Osteoblast (primary cell): ENCODE measurements around the gene WSCD1. TPM values are rescaled to one million over a fixed set of nuclear protein-coding genes. Genes with fewer than 3 reads are reported as not detected.

Experiments used
- DNase-seq: peaks from one replicate; pipeline ENCODE4 v3.0.0; 2011; ENCODE audit warnings: low spot score, mixed read lengths; ENCODE audit not compliant: insufficient read length; ENCODE audit errors: missing footprints
- H2AFZ ChIP-seq: 2 replicates; pipeline ENCODE4 v1.6.0; 2011; ENCODE audit warnings: mild to moderate bottlenecking, low read length
- H3K27ac ChIP-seq: 2 replicates; pipeline ENCODE4 v1.5.1; 2011; ENCODE audit warnings: mild to moderate bottlenecking, low read depth, low read length, moderate library complexity
- H3K27me3 ChIP-seq: 2 replicates; pipeline ENCODE4 v1.6.0; 2012; ENCODE audit warnings: mild to moderate bottlenecking, control low read depth, inconsistent platforms, low read length, moderate library complexity; ENCODE audit not compliant: insufficient read depth
- H3K36me3 ChIP-seq: 2 replicates; pipeline ENCODE4 v1.5.1; 2011; ENCODE audit warnings: mild to moderate bottlenecking, low read length, control low read depth, moderate library complexity; ENCODE audit not compliant: insufficient read depth
- H3K4me1 ChIP-seq: 2 replicates; pipeline ENCODE4 v1.5.1; 2011; ENCODE audit warnings: mild to moderate bottlenecking, low read length, control low read depth, moderate library complexity; ENCODE audit not compliant: insufficient read depth
- H3K4me2 ChIP-seq: 2 replicates; pipeline ENCODE4 v1.6.0; 2011; ENCODE audit warnings: mild to moderate bottlenecking, low read length; ENCODE audit not compliant: insufficient read depth
- H3K4me3 ChIP-seq: fragments of 200-600 bp; sonication (generic); 3 replicates; pipeline ENCODE4 v1.5.1; 2012; ENCODE audit warnings: mild to moderate bottlenecking, low read length, inconsistent platforms; ENCODE audit not compliant: insufficient read depth
- H3K79me2 ChIP-seq: 2 replicates; pipeline ENCODE4 v1.6.0; 2012; ENCODE audit warnings: mild to moderate bottlenecking, low read length, control low read depth, inconsistent platforms; ENCODE audit not compliant: insufficient read depth
- H3K9me3 ChIP-seq: 2 replicates; pipeline ENCODE4 v1.5.1; 2011; ENCODE audit warnings: low read depth, low read length, control low read depth
- H4K20me1 ChIP-seq: 2 replicates; pipeline ENCODE4 v1.6.0; 2012; ENCODE audit warnings: mild to moderate bottlenecking, low read length, control low read depth; ENCODE audit not compliant: insufficient read depth
- total RNA-seq: library from RNA; depleted of rRNA; stranded (reverse); fragments of >200 nt; gene quantifications from 2 replicates; pipeline ENCODE4 v1.2.3, GENCODE V29; 2012
- TF ChIP-seq, protein P1 (sequence below): IDR thresholded peaks from 2 replicates; pipeline ENCODE4 v1.5.1; 2011; ENCODE audit warnings: mild to moderate bottlenecking, low read depth, low read length, moderate library complexity; ENCODE audit errors: extremely low read depth

Gene WSCD1
- total RNA-seq, 1 donor = not detected

DNA sequence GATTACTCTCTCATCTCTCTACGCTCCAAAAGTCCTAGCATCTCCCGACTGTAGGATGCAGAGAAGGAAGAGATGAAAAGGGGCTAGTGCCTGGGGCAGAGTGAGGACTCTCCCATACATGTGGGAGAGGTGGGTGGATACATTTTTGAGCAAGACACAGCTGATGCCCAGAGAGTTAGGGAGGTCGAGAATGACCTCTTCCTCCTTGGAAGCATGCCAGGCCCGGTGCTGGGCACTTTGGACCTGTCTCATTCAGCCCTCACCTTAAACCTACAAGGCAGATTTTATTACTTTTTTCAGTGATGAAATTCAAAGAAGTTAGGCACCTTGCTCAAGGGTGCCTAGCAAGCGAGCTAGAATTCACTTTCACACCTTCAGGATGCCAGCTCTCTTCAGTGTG, 38.2 kb downstream of the WSCD1 start:
- H4K20me1 ChIP-seq = no peaks in the 10 kb centered on the region
- no peaks in the 10 kb centered on the region for H3K79me2 ChIP-seq
- no peak overlapping the region for H3K27ac ChIP-seq
- H3K36me3 ChIP-seq = no peaks in the 10 kb centered on the region
- H3K4me3 ChIP-seq = no peak overlapping the region
- DNase-seq = no peak
- TF ChIP-seq, protein P1, sequence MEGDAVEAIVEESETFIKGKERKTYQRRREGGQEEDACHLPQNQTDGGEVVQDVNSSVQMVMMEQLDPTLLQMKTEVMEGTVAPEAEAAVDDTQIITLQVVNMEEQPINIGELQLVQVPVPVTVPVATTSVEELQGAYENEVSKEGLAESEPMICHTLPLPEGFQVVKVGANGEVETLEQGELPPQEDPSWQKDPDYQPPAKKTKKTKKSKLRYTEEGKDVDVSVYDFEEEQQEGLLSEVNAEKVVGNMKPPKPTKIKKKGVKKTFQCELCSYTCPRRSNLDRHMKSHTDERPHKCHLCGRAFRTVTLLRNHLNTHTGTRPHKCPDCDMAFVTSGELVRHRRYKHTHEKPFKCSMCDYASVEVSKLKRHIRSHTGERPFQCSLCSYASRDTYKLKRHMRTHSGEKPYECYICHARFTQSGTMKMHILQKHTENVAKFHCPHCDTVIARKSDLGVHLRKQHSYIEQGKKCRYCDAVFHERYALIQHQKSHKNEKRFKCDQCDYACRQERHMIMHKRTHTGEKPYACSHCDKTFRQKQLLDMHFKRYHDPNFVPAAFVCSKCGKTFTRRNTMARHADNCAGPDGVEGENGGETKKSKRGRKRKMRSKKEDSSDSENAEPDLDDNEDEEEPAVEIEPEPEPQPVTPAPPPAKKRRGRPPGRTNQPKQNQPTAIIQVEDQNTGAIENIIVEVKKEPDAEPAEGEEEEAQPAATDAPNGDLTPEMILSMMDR = no peak
- no peaks in the 10 kb centered on the region for H3K27me3 ChIP-seq
- no peaks in the 10 kb centered on the region for H3K4me1 ChIP-seq
- H3K9me3 ChIP-seq = no peaks in the 10 kb centered on the region
- H3K4me2 ChIP-seq = no peak overlapping the region
- H2AFZ ChIP-seq = no peak overlapping the region

DNA sequence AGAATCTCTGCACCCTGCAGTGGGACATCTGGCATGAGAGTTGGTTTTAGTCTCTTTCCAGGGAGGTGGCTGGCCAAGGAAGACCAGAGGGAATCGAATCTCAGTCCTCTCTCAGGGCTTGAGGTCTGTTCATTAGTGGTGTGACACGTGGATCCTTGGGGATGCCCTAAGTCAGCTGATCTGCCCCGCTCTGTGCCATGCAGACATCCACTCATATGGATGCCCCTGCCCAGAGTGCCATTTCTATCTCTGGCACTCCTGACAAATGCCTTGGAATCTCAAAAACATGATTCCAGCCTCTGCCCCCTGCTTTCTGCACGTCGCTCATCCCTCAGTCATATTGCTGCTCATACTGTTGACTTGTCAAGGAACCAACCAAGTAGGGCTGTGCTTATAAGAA, 38.8 kb downstream of the WSCD1 start:
- no peak for DNase-seq
- TF ChIP-seq, protein P1 = no peak
- Histone ChIP-seq H3K79me2 (no peaks in the 10 kb centered on the region), H3K4me3 (no peak overlapping the region), H2AFZ (no peak overlapping the region), H3K27ac (no peak overlapping the region), H3K4me2 (no peak overlapping the region), H3K4me1 (no peaks in the 10 kb centered on the region), H3K36me3 (no peaks in the 10 kb centered on the region), H4K20me1 (no peaks in the 10 kb centered on the region), H3K27me3 (no peaks in the 10 kb centered on the region), H3K9me3 (no peaks in the 10 kb centered on the region)

DNA sequence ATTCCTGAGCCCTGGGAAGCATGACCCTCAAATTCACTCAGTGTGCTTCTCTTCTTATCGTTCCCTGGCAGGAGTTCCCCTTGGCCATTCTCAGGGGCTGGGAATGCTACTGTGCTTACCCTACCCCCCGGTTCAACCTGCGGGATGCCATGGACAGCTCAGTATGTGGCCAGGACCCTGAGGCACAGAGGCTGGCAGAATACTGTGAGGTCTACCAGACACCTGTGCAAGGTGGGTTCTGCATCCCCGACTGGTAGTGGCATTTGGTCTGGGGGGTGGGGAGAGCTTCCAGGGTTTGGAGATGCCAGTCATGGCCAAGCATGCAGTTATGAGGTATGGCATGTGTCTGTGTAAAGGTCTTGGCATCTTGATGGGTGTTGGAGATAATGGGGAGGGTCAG, 39.4 kb downstream of the WSCD1 start:
- TF ChIP-seq, protein P1 = no peak
- no peaks in the 10 kb centered on the region for H3K27me3 ChIP-seq
- H3K4me3 ChIP-seq = no peak overlapping the region
- no peaks in the 10 kb centered on the region for H4K20me1 ChIP-seq
- no peak overlapping the region for H3K4me2 ChIP-seq
- no peaks in the 10 kb centered on the region for H3K36me3 ChIP-seq
- DNase-seq = no peak
- no peaks in the 10 kb centered on the region for H3K79me2 ChIP-seq
- no peaks in the 10 kb centered on the region for H3K4me1 ChIP-seq
- no peaks in the 10 kb centered on the region for H3K9me3 ChIP-seq
- no peak overlapping the region for H2AFZ ChIP-seq
- H3K27ac ChIP-seq = no peak overlapping the region

DNA sequence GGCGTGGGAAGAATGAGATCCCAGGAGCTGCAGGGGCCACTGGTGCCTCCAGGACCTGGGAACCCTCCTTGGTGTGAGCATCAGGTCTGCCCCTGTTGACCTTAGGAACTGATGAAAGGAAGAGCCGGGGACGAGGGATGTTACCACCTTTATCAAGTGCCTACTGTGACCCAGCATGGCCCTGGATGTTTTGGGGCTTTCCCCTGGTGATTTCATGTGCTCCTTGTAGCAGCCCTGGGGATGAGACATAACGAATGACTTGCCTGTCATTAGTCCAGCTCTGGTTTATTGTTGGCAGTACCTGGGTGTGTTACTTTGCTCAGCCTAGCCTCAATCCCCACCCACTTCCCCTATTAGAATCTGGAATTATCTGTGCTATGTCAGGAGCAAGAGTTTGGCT, 39.9 kb downstream of the WSCD1 start:
- H3K27ac ChIP-seq = no peak overlapping the region
- no peaks in the 10 kb centered on the region for H3K36me3 ChIP-seq
- no peak overlapping the region for H3K4me2 ChIP-seq
- no peak overlapping the region for H2AFZ ChIP-seq
- H3K4me1 ChIP-seq = no peaks in the 10 kb centered on the region
- H3K79me2 ChIP-seq = no peaks in the 10 kb centered on the region
- H3K27me3 ChIP-seq = no peaks in the 10 kb centered on the region
- no peak overlapping the region for H3K4me3 ChIP-seq
- no peaks in the 10 kb centered on the region for H4K20me1 ChIP-seq
- TF ChIP-seq, protein P1 = no peak
- DNase-seq = no peak
- H3K9me3 ChIP-seq = no peaks in the 10 kb centered on the region
